GM18861 (cell line): Measurements from ENCODE around the gene PHEX.

ENCODE experiments used
- ATAC-seq: cut with Tn5 transposase; IDR thresholded peaks from one replicate; pipeline ENCODE4 v1.9.1; 2021; ENCODE audit not compliant: unreplicated experiment

Gene PHEX

DNA sequence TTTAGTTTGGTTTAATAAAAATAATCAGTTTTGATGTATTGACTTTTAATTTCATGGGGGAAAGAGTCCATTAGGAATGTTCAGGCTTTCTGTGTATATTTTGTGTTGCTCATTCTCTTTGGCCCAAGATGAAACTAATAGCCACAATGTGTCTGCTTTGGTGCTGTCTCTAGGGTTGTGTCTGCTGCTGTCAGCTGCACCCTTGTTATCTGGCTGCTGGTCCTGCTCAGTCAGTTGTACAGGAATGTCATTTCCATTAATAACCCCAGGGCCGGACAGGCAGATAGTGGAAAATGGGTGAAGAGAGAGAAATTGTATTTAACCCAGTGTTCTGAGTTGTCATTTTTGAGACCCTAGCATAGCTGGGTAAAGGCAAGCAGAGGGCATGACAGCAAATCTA is 115.1 kb downstream of the PHEX start:
- ATAC-seq = no peak

- ATAC-seq = no peak
Measured at GRCh38 chrX:22147942-22148341, 115.8 kb downstream of the PHEX start.

DNA sequence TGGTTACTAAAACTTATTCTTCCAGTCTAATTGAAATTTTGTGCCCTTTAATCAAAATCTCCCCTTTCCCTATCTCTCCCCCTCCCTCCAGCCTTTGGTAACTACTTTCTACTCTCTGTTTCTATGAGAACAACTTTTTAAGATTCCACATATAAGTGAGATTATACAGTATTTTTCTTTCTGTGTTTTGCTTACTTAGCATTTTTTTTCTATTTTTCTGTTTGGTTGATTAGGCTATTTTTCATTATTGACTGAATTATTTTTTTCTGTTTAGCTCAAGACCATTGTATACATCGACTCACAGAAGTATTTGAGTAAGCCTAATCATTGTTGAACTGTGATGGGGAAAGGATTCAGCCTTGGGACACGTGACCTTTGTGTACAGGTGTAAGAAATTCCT is 116.4 kb downstream of the PHEX start:
- no peak for ATAC-seq

- no peak for ATAC-seq
Measured at GRCh38 chrX:22150371-22150770, 118.2 kb downstream of the PHEX start.

- ATAC-seq = no peak
Measured at GRCh38 chrX:22155126-22155525, 123.0 kb downstream of the PHEX start.

- ATAC-seq = no peak
Measured at GRCh38 chrX:22159071-22159470, 126.9 kb downstream of the PHEX start.

DNA sequence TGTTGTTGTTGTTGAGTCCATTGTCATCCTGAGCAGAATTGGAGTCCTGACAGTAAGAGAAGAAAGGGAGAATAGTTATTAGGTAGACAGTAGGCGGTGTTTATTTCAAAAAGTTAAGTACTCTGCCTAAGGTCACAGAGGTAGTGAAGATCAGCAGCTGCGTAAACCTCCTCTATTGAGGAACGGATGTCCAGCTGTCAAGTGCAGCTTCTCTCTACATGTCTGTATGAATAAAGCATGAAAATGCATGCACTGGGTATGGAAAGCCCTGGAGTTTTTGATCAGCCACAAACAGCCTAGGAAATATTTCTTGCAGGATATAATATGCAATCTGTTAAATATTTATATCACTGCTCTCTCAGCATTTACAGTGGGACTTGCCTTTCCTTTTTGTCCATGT is 131.2 kb downstream of the PHEX start:
- ATAC-seq = no peak

DNA sequence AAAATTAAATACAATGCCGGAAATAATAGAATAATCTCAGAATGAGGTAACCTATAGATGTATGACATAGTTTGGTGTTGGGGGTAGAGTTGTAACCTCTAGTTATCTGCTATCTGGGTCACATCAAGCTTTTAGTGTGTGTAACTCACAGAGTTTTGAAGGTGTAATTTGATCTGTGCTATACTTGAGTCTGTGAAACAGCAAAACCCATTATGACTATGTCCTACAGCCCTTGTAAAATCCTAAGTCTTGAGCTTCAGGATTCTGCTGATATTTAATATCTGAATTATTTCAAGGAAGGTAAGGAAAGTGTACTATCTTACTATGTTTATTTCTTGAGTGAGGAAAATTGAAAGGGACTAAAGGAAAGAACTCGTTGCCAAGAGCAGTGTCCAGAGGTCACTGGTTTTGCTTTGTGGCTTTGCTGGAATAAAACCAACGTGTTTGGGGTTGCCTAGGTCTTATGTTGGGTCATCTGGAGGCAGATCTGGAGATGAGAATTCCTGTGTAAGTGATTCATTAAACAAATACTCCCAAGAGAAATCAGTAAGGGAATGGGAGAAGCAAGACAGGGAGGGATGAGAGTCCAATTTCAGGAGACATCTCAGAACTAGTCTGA is 132.8 kb downstream of the PHEX start:
- ATAC-seq = no peak

GRCh38 chrX:22165732-22166457 is 133.8 kb downstream of the PHEX start:
- no peak for ATAC-seq

DNA sequence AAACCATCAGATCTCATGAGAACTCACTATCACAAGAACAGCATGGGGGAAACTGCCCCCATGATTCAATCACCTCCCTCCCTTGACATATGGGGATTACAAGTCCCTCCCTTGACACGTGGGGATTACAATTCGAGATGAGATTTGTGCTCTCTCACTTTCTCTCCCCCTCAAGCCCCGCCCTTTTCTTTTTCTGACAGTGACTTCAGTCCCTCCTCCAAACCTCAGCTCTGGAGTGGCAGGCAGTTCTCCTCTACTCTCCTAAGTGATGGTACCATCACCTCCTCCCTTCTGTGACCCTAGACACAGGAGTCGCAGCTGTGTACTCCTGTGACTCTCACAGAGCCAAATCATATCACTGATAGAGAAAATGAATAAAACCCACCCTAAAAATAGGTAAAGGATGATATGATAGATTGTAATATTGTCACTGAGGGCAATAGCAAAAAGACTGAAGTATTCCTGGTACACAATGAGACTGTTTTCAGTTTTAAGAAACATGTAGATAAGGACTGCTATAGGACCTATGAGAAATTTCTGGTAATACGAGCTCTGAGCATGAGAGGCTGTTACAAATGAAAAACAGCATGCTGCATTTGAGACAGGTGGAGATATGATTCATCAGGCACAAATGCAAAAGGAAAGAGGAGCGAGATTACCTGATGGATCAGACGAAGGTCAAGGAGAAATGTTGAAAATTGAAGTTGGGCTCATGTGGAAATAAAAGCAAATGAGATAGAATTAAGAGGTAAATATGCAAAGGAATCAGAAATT is 139.3 kb downstream of the PHEX start:
- ATAC-seq = no peak

DNA sequence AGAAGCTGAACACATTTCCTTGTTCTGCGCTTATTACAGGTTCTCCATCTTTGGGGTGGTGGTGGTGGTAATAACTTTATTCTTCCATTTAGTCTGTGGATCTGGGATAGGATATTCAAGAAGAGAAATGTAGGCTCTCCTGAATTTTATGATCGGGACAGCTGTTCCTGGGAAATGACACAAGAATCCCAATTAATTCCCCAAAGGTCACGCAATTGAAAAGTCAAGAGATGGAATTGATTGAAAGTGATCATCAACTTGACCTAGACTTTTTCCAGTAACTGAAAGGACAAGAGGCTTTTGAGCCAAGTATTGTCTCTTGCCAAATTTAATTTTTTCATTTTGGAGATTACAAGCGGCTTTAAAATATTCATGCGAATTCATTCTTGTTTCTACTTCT is 141.8 kb downstream of the PHEX start:
- no peak for ATAC-seq

- ATAC-seq = no peak
Measured at GRCh38 chrX:22177950-22178515, 145.9 kb downstream of the PHEX start.

DNA sequence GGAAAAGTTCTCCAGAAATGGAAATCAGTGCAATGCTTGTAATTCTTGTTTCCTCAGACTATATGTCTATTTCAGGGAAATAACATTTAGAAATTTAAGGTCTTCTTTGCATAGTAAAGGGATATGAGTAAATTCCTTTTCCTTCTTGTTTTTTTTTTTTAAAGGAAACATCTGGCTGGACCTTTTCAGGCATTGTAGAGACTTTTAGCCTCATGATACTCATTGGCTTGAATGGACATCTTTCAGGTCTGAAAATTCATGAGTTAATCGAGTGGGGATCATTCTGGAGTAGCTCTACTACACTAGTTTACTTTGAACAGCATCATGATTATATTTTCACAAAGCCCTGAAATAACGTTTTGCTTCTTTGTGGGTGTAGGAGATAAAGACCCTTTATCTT is 152.0 kb downstream of the PHEX start:
- ATAC-seq = no peak

GRCh38 chrX:22186165-22186564 is 154.0 kb downstream of the PHEX start:
- ATAC-seq = no peak

DNA sequence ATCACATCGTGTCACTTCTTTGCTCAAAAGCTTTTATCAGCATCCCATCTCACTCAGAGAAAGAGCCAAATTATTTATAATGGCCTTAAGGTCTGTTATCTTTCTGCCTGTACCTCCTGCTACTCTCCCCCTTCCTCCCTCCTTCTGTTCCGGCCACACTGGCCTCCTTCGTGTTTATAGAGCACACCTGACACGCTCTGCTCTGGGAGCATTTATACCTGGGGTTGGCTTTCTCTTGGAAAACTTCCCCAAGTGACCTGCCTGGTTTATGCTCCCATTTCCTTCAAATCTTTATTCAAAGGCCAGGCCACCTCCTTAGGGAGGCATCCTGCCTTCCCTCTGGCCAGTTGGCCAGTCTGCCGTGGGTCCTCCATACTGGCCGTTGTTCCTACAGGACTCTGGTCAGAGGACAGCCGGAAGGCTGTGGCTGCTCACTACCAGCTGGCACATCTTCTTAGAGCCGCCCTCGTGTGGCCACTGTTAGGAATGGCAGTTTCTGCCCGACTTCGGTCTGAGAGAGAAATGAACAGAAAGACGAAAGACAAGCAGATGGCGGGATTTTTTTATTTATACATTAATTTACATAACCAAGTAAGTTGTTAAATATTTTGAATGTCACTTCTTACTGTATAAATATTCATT is 160.4 kb downstream of the PHEX start:
- peak; percentile 93 for ATAC-seq

GRCh38 chrX:22193851-22194659 is 161.9 kb downstream of the PHEX start:
- ATAC-seq = no peak

DNA sequence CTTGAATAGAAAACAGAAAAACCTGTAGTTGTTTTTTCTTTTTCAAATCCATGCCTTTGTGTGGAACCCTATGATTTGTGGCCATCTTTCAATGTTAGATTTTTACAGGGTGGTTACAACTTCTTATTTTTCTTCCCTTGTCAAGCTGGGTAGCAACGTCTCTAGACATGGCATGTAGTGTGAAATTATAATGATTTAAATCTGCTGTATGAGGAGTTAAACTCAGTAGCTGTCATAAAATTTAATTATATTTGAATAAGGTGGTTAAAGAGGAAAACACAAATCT is 162.5 kb downstream of the PHEX start:
- no peak for ATAC-seq

DNA sequence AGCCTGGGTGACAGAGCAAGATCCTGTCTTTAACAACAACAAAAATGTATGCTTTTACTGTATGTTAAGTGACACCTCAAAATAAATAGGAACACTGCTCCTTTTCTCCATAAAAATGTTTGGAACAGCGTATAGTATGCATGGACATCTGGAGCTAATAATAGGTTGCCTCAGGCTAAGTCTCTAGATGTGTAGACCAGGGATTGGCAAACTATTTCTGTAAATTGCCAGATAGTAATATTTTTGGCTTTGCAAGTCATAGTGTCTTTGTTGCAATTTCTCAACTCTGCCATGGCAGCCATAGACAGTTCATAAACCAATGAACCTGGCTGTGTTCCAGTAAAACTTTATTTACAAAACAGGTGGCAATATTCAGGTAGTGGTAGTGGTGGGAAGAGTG is 164.0 kb downstream of the PHEX start:
- ATAC-seq = no peak

DNA sequence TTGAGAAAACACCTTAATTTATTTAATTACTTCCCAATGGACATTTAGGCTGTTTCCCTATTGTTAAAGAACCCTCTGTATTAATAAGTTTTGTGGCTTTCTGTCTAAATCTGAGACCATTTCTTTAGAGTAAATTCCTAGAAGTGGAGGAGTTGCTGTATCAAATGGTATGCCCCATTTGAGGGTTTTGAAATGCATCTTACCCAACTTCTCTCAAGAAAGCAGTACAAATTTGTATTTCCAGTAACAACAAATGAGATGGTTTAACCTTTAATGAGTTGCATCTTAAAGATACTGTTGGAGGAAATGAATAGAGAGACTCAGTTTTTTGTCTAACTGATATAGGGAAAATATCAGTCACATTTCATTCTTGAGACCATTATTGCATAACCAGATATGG is 170.1 kb downstream of the PHEX start:
- no peak for ATAC-seq

- no peak for ATAC-seq
Measured at GRCh38 chrX:22203186-22203585, 171.1 kb downstream of the PHEX start.

DNA sequence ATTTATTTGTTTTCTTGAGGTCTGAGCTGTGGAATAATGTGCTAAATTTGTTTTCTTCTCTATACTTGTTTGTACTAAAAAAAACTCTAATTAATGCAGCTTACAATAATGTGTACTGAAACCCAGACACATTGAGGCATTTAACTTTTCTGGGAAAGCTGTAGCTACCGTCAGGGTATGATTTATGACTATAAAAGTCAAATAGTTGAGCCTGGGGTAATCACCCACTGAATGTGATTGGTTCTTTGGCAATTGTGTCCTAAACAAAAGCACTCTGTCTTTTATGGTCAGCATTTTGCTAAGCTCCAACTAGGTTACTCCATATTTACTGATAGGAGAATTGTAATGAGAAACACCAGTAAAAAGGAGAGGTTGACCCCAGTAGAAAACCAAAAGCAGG is 174.7 kb downstream of the PHEX start:
- no peak for ATAC-seq
